ENCODE measurements around the gene TCFL5. TPM values are rescaled to one million over a fixed set of nuclear protein-coding genes. Genes with fewer than 3 reads are reported as not detected.

The TCFL5 gene
- total and polyA plus RNA-seq, 2 donors (not counting 3 experiments of a cell fraction or from before 2014, with no cell fraction given), result 4.4 to 11.1 TPM

DNA sequence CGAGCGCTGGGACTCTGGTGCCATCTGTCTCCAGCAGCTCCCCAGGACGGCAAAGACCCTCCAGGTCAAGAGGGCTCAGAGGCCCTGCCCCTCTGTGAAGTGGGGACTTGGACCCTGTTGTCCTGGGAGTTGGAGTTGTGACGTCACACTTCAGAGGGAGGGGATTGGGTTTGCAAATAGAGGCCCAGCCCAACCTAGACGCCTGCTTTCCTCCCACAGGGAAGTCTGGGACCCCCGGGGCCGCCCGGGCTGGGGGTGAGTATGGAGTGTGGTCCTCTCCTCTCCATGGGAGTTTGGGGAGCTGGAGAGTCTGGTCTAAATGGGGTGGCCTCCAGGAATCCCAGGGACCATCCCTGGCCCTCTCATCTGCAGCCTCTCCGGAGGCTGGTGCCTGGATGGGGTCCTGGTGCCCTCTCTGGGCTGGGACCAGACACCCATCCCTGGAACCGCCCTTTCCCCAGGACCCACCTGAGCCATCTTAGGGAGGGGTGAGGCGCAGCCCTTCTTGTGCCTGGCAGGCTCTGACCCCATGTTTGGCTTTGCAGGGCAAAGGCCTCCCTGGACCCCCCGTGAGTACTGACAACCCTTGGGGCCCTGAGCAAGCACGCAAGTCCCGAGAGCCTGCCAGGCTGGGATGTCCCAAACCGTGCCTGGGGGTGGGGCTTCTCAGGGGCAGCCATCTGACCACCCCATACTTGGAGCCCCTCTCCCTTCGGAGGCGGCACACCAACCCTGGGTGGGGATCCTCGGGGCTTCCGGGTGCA lies 40.5 kb downstream of the TCFL5 start:
- BruUV-seq (replicated peaks), result no TSS peak
- Histone ChIP-seq H3K9me1 (replicated peaks; ENCODE audit: control insufficient read depth, extremely low read depth, insufficient read depth, low read length) (no peaks in the 10 kb centered on the region), H3K9ac (replicated peaks; ENCODE audit: extremely low read depth, insufficient read depth, low read length) (no peak overlapping the region), H3K4me2 (ENCODE audit: insufficient read depth, low read length) (no peak overlapping the region), H2AFZ (ENCODE audit: low read depth, low read length) (no peak overlapping the region), H3K4me1 (ENCODE audit: control insufficient read depth, extremely low read depth, insufficient read depth, low read length) (peaks cover 17% of the 10 kb centered on the region), H4K20me1 (replicated peaks; ENCODE audit: control insufficient read depth, extremely low read depth, insufficient read depth, low read length) (no peaks in the 10 kb centered on the region), H3K4me3 (replicated peaks in 1 of 3; ENCODE audit: insufficient read depth in 1 of 3, low read depth in 1 of 3, low read length in 3 of 3) (no peak overlapping the region), H3K36me3 (ENCODE audit: control insufficient read depth in 2 of 2, extremely low read depth in 1 of 2, insufficient read depth in 2 of 2, low read length in 2 of 2) (no peaks in the 10 kb centered on the region), H3K27ac (ENCODE audit: insufficient read depth, low read depth, low read length) (no peak overlapping the region), H3K9me3 (replicated peaks; ENCODE audit: control insufficient read depth, insufficient read depth, low read length) (no peaks in the 10 kb centered on the region), H3K27me3 (ENCODE audit: control insufficient read depth in 2 of 2, insufficient read depth in 2 of 2, low read length in 2 of 2) (peaks cover 5 to 16% of the 10 kb centered on the region in 2 experiments), H3K79me2 (ENCODE audit: control insufficient read depth, insufficient read depth, low read length) (no peaks in the 10 kb centered on the region)
- intact Hi-C loops (cut with micrococcal nuclease) (no loop called here), dilution Hi-C loops (cut with MboI; ENCODE audit: extremely low pct_ligation_motif_present, low sequenced_read_pairs) (no loop called here)
- no peak for TF ChIP-seq MYC (IDR thresholded peaks at IDR 0.05; ENCODE audit: low read depth, low read length)
- no peak for TF ChIP-seq GATA2 (IDR thresholded peaks at IDR 0.05; ENCODE audit: insufficient read depth, insufficient read length, low read depth, low read length)
- no peak for TF ChIP-seq POLR2AphosphoS5 (IDR thresholded peaks at IDR 0.05; ENCODE audit: insufficient read depth, low read depth, low read length)
- TF ChIP-seq FOS (IDR thresholded peaks at IDR 0.05; ENCODE audit: borderline replicate concordance, insufficient read depth, low read length), result no peak
- TF ChIP-seq JUN (IDR thresholded peaks at IDR 0.05; ENCODE audit: borderline replicate concordance, insufficient read depth, insufficient read length, low read depth), result no peak
- TF ChIP-seq, protein P1, sequence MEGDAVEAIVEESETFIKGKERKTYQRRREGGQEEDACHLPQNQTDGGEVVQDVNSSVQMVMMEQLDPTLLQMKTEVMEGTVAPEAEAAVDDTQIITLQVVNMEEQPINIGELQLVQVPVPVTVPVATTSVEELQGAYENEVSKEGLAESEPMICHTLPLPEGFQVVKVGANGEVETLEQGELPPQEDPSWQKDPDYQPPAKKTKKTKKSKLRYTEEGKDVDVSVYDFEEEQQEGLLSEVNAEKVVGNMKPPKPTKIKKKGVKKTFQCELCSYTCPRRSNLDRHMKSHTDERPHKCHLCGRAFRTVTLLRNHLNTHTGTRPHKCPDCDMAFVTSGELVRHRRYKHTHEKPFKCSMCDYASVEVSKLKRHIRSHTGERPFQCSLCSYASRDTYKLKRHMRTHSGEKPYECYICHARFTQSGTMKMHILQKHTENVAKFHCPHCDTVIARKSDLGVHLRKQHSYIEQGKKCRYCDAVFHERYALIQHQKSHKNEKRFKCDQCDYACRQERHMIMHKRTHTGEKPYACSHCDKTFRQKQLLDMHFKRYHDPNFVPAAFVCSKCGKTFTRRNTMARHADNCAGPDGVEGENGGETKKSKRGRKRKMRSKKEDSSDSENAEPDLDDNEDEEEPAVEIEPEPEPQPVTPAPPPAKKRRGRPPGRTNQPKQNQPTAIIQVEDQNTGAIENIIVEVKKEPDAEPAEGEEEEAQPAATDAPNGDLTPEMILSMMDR (IDR thresholded peaks at IDR 0.05; ENCODE audit: extremely low read depth in 1 of 2, insufficient read depth in 1 of 2, low read depth in 1 of 2, low read length in 2 of 2), result no peak
- no peak for TF ChIP-seq POLR2A (IDR thresholded peaks at IDR 0.05; ENCODE audit: low read depth, low read length)
- no peak for TF ChIP-seq MAX (IDR thresholded peaks at IDR 0.05; ENCODE audit: insufficient read depth, insufficient read length)
- no peak for TF ChIP-seq EZH2 (IDR thresholded peaks at IDR 0.05; ENCODE audit: borderline replicate concordance, low read depth, low read length, severe bottlenecking)
- DNase-seq (ENCODE audit: low read depth, low spot score) (no peak), FAIRE-seq (no peak)
- ChIA-PET POLR2A (no interaction called here), CTCF (no interaction called here)

All from endothelial cell of umbilical vein (primary cell).